H9 (cell line): ENCODE results near the gene PTRHD1. TPM values are rescaled to one million over a fixed set of nuclear protein-coding genes. Genes with fewer than 3 reads are reported as not detected.
"Not testable (repeated sequence)": the region's sequence is repeated elsewhere in the genome, so short reads cannot be mapped to it uniquely, and the experiment has no call there.

Experiments
- DNase-seq: peaks from one replicate; pipeline ENCODE4 v3.0.0-alpha.2; 2017
- H2AFZ ChIP-seq: one replicate; pipeline ENCODE4 v1.6.1; 2013; ENCODE audit warnings: mild to moderate bottlenecking, low read length, control low read depth, moderate library complexity
- H2AK5ac ChIP-seq: 2 replicates; pipeline ENCODE4 v1.6.1; 2013; ENCODE audit warnings: low read length, control low read depth, mixed read lengths; ENCODE audit not compliant: insufficient read length
- H2BK120ac ChIP-seq: one replicate; pipeline ENCODE4 v1.6.1; 2013; ENCODE audit warnings: low read depth, mild to moderate bottlenecking, low read length, control low read depth, inconsistent platforms; ENCODE audit not compliant: poor library complexity, severe bottlenecking
- H2BK12ac ChIP-seq: 2 replicates; pipeline ENCODE4 v1.6.1; 2013; ENCODE audit warnings: low read length, control low read depth, mixed read lengths, low read depth; ENCODE audit not compliant: insufficient read length
- H2BK15ac ChIP-seq: 2 replicates; pipeline ENCODE4 v1.6.1; 2013; ENCODE audit warnings: low read depth, low read length, control low read depth
- H2BK20ac ChIP-seq: one replicate; pipeline ENCODE4 v1.6.1; 2013; ENCODE audit warnings: low read depth, mild to moderate bottlenecking, low read length, control low read depth, inconsistent platforms; ENCODE audit not compliant: poor library complexity, severe bottlenecking
- H2BK5ac ChIP-seq: 2 replicates; pipeline ENCODE4 v1.6.1; 2013; ENCODE audit warnings: low read length, control low read depth, mixed read lengths; ENCODE audit not compliant: insufficient read length
- H3K14ac ChIP-seq: 2 replicates; pipeline ENCODE4 v1.6.1; 2013; ENCODE audit warnings: low read length, control low read depth; ENCODE audit not compliant: insufficient read depth
- H3K18ac ChIP-seq: 2 replicates; pipeline ENCODE4 v1.6.1; 2013; ENCODE audit warnings: low read depth, mild to moderate bottlenecking, mixed read lengths, low read length, control low read depth; ENCODE audit not compliant: insufficient read length
- H3K23ac ChIP-seq: 2 replicates; pipeline ENCODE4 v1.6.1; 2013; ENCODE audit warnings: low read length, control low read depth, mixed read lengths, low read depth; ENCODE audit not compliant: insufficient read length
- H3K23me2 ChIP-seq: 2 replicates; pipeline ENCODE4 v1.6.1; 2013; ENCODE audit warnings: low read depth, mild to moderate bottlenecking, mixed read lengths, low read length, control low read depth; ENCODE audit not compliant: insufficient read length, poor library complexity, severe bottlenecking
- H3K27ac ChIP-seq: 2 replicates; pipeline ENCODE4 v1.5.1; 2013; ENCODE audit warnings: low read length, control low read depth, mixed read lengths, low read depth; ENCODE audit not compliant: insufficient read length
- H3K27me3 ChIP-seq: 2 replicates; pipeline ENCODE4 v1.6.1; 2013; ENCODE audit warnings: low read length, control low read depth, inconsistent platforms; ENCODE audit not compliant: insufficient read depth
- H3K4ac ChIP-seq: 2 replicates; pipeline ENCODE4 v1.6.1; 2013; ENCODE audit warnings: low read depth, mild to moderate bottlenecking, control low read depth, inconsistent platforms, low read length, moderate library complexity
- H3K4me1 ChIP-seq: 2 replicates; pipeline ENCODE4 v1.6.1; 2013; ENCODE audit warnings: low read length, control low read depth, inconsistent platforms; ENCODE audit not compliant: insufficient read depth
- H3K4me2 ChIP-seq: 2 replicates; pipeline ENCODE4 v1.6.1; 2013; ENCODE audit warnings: low read length, control low read depth, mixed read lengths; ENCODE audit not compliant: insufficient read length, insufficient read depth
- H3K56ac ChIP-seq: 2 replicates; pipeline ENCODE4 v1.6.1; 2013; ENCODE audit warnings: low read depth, mild to moderate bottlenecking, mixed read lengths, low read length, control low read depth; ENCODE audit not compliant: insufficient read length
- H3K79me1 ChIP-seq: 2 replicates; pipeline ENCODE4 v1.6.1; 2013; ENCODE audit warnings: low read depth, mild to moderate bottlenecking, moderate library complexity, low read length, control low read depth, inconsistent platforms; ENCODE audit not compliant: insufficient read depth, poor library complexity, severe bottlenecking
- H3K79me2 ChIP-seq: 2 replicates; pipeline ENCODE4 v1.6.1; 2013; ENCODE audit warnings: low read length, control low read depth, inconsistent platforms; ENCODE audit not compliant: insufficient read depth
- H3K9ac ChIP-seq: 2 replicates; pipeline ENCODE4 v1.6.1; 2013; ENCODE audit warnings: low read length, control low read depth, mixed read lengths; ENCODE audit not compliant: insufficient read length; ENCODE audit errors: extremely low read depth
- H3K9me3 ChIP-seq: one replicate; pipeline ENCODE4 v1.6.1; 2013; ENCODE audit warnings: low read depth, low read length, inconsistent platforms; ENCODE audit not compliant: control insufficient read depth
- H3T11ph ChIP-seq: one replicate; pipeline ENCODE4 v1.6.1; 2013; ENCODE audit warnings: mild to moderate bottlenecking, low read length, control low read depth, inconsistent platforms
- H4K20me1 ChIP-seq: one replicate; pipeline ENCODE4 v1.6.1; 2013; ENCODE audit not compliant: control insufficient read depth, insufficient read length, insufficient read depth
- H4K5ac ChIP-seq: 2 replicates; pipeline ENCODE4 v1.6.1; 2013; ENCODE audit warnings: low read depth, mild to moderate bottlenecking, mixed read lengths, low read length, control low read depth; ENCODE audit not compliant: insufficient read length
- H4K8ac ChIP-seq: replicated peaks from 2 replicates; pipeline ENCODE4 v1.6.1; 2013; ENCODE audit warnings: low read length, control low read depth, mixed read lengths, low read depth; ENCODE audit not compliant: insufficient read length
- H4K91ac ChIP-seq: 2 replicates; pipeline ENCODE4 v1.6.1; 2013; ENCODE audit warnings: low read depth, mild to moderate bottlenecking, moderate library complexity, mixed read lengths, low read length, control low read depth; ENCODE audit not compliant: insufficient read length
- H3K27ac Mint-ChIP-seq, 3 experiments: 2 replicates in 2 of 3; 3 replicates in 1 of 3; pipeline ENCODE4 v1.8.0; 2020 to 2021; ENCODE audit warnings: mixed read lengths in 3 of 3, mild to moderate bottlenecking in 1 of 3, moderate library complexity in 1 of 3
- H3K27me3 Mint-ChIP-seq: 2 replicates; pipeline ENCODE4 v1.8.0; 2021; ENCODE audit warnings: low read depth, mild to moderate bottlenecking, moderate library complexity, mixed read lengths
- H3K36me3 Mint-ChIP-seq, 3 experiments: 2 replicates in 2 of 3; 3 replicates in 1 of 3; pipeline ENCODE4 v1.8.0; 2020 to 2021; ENCODE audit warnings: low read depth in 3 of 3, mixed read lengths in 3 of 3; ENCODE audit not compliant: insufficient read depth in 1 of 3
- H3K4me1 Mint-ChIP-seq, 2 experiments: 2 replicates each; pipeline ENCODE4 v1.8.0; 2020; ENCODE audit warnings: mixed read lengths in 2 of 2
- H3K4me3 Mint-ChIP-seq, 2 experiments: 2 replicates in 1 of 2; 3 replicates in 1 of 2; pipeline ENCODE4 v1.8.0; 2020 to 2021; ENCODE audit warnings: mild to moderate bottlenecking in 2 of 2, mixed read lengths in 2 of 2, moderate library complexity in 1 of 2
- H3K9me3 Mint-ChIP-seq, 2 experiments: 2 replicates in 1 of 2; 3 replicates in 1 of 2; pipeline ENCODE4 v1.8.0; 2020; ENCODE audit warnings: mild to moderate bottlenecking in 2 of 2, mixed read lengths in 2 of 2, moderate library complexity in 1 of 2
- WGBS: extraction: QIAGEN DNeasy Blood & Tissue Kit; methylation state at CpG from one replicate; pipeline ENCODE4 v1.1.7; 2013; ENCODE audit warnings: missing lambda C conversion rate, low lambda C conversion rate, mixed read lengths; ENCODE audit not compliant: insufficient read length; ENCODE audit errors: extremely low coverage; 5-methylcytosine and 5-hydroxymethylcytosine counted together
- total RNA-seq: library from RNA; stranded (reverse); gene quantifications from 2 replicates; pipeline ENCODE4 v1.2.1, GENCODE V29; 2021
- TF ChIP-seq, protein P1 (sequence below): fragments of 200-600 bp; sonication (generic); conservative IDR thresholded peaks from 3 replicates; pipeline ENCODE4 v1.8.0; 2021; ENCODE audit warnings: antibody characterized with exemption, mild to moderate bottlenecking

The PTRHD1 gene
- total RNA-seq, 1 experiment from 2014 or later, result 43.7 TPM

DNA sequence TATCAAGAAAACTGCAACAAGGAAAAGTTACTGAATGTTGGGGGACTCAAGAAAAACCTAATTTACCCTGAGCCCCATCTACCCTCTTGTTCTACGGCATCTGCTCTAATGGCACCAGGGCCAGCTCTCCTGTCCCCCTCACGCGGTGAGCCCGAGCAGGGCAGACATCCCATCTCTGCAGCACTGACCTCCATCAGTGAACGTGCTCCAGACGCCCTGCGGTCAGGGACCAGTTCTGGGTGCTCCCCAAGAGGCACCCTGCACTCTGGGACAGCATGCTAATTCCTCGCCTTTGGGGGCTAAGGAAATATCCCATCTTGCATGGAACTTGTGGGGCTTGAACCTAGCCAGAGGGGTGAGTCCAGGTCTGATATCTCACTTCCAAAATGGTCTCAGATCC is 43.0 kb upstream of the PTRHD1 start:
- no peak overlapping the region for H3K18ac ChIP-seq
- H3K27me3 Mint-ChIP-seq, result no peaks in the 10 kb centered on the region; the same call in none of the 2 replicates
- no peaks in the 10 kb centered on the region for H4K20me1 ChIP-seq
- no peak overlapping the region for H2BK120ac ChIP-seq
- H3K79me2 ChIP-seq, result no peaks in the 10 kb centered on the region
- no peaks in the 10 kb centered on the region for H3K9me3 ChIP-seq
- H4K8ac ChIP-seq, result no peak overlapping the region
- no peak overlapping the region for H3T11ph ChIP-seq
- no peak overlapping the region for H2AFZ ChIP-seq
- no peak overlapping the region for H3K56ac ChIP-seq
- H2BK12ac ChIP-seq, result no peak overlapping the region
- WGBS, result no CpG with 5 or more reads among the region's 8 CpGs
- peaks cover 2% of the 10 kb centered on the region; the same call in 1 of the 2 replicates for H3K4me1 ChIP-seq
- TF ChIP-seq, protein P1, sequence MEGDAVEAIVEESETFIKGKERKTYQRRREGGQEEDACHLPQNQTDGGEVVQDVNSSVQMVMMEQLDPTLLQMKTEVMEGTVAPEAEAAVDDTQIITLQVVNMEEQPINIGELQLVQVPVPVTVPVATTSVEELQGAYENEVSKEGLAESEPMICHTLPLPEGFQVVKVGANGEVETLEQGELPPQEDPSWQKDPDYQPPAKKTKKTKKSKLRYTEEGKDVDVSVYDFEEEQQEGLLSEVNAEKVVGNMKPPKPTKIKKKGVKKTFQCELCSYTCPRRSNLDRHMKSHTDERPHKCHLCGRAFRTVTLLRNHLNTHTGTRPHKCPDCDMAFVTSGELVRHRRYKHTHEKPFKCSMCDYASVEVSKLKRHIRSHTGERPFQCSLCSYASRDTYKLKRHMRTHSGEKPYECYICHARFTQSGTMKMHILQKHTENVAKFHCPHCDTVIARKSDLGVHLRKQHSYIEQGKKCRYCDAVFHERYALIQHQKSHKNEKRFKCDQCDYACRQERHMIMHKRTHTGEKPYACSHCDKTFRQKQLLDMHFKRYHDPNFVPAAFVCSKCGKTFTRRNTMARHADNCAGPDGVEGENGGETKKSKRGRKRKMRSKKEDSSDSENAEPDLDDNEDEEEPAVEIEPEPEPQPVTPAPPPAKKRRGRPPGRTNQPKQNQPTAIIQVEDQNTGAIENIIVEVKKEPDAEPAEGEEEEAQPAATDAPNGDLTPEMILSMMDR, result no peak
- no peak overlapping the region for H3K14ac ChIP-seq
- no peak overlapping the region; a peak in 1 of 7 replicates for H3K27ac Mint-ChIP-seq
- no peak overlapping the region for H3K4me3 Mint-ChIP-seq
- H3K27me3 ChIP-seq, result no peaks in the 10 kb centered on the region
- H3K36me3 Mint-ChIP-seq, result peaks cover 44 to 48% (median 44%) of the 10 kb centered on the region in 3 experiments
- H2BK15ac ChIP-seq, result no peak overlapping the region
- no peak overlapping the region for H2BK5ac ChIP-seq
- DNase-seq, result no peak
- no peak overlapping the region for H3K9ac ChIP-seq
- no peaks in the 10 kb centered on the region for H3K23me2 ChIP-seq
- no peak overlapping the region for H3K23ac ChIP-seq
- no peak overlapping the region for H4K5ac ChIP-seq
- H2AK5ac ChIP-seq, result no peak overlapping the region
- no peak overlapping the region for H2BK20ac ChIP-seq
- H3K9me3 Mint-ChIP-seq, result peaks cover 0 to 7% of the 10 kb centered on the region in 2 experiments; a peak in 3 of 5 replicates
- H3K4me2 ChIP-seq, result no peak overlapping the region
- no peaks in the 10 kb centered on the region for H3K79me1 ChIP-seq
- H3K4ac ChIP-seq, result no peak overlapping the region
- no peak overlapping the region for H3K27ac ChIP-seq
- H3K4me1 Mint-ChIP-seq, result peaks cover 25 to 27% of the 10 kb centered on the region in 2 experiments
- H4K91ac ChIP-seq, result no peak overlapping the region

GRCh38 chr2:24835411-24835810 is 42.2 kb upstream of the PTRHD1 start:
- not testable (repeated sequence) for H4K8ac ChIP-seq, H3K4me3 Mint-ChIP-seq, H3K9me3 ChIP-seq, H3K14ac ChIP-seq, H3K27me3 Mint-ChIP-seq, H2BK5ac ChIP-seq, H3K79me1 ChIP-seq, DNase-seq, H3K27ac ChIP-seq, H4K91ac ChIP-seq, H4K20me1 ChIP-seq, H3K9me3 Mint-ChIP-seq, H3K27me3 ChIP-seq, H3K56ac ChIP-seq, H3K18ac ChIP-seq, H3K4me2 ChIP-seq, H2BK120ac ChIP-seq, H2BK12ac ChIP-seq, H2AFZ ChIP-seq, H3K4me1 ChIP-seq, H3K79me2 ChIP-seq, H4K5ac ChIP-seq, H3K23me2 ChIP-seq, H2BK15ac ChIP-seq, H2AK5ac ChIP-seq, H3K9ac ChIP-seq, H3K23ac ChIP-seq, H3K4ac ChIP-seq, H3K27ac Mint-ChIP-seq, H3T11ph ChIP-seq, H2BK20ac ChIP-seq
- no CpG with 5 or more reads among the region's 8 CpGs for WGBS
- peaks cover 42% of the 10 kb centered on the region in 3 experiments for H3K36me3 Mint-ChIP-seq
- H3K4me1 Mint-ChIP-seq, result peaks cover 22% of the 10 kb centered on the region in 2 experiments
